ENCODE data around the gene VAV3. TPM values are rescaled to one million over a fixed set of nuclear protein-coding genes. Genes with fewer than 3 reads are reported as not detected.
"Not testable (repeated sequence)": the region's sequence is repeated elsewhere in the genome, so short reads cannot be mapped to it uniquely, and the experiment has no call there.

Gene VAV3
- total and polyA plus RNA-seq, 3 donors from 2014 or later: 10.1 to 11.4 (median 11.3) TPM

DNA sequence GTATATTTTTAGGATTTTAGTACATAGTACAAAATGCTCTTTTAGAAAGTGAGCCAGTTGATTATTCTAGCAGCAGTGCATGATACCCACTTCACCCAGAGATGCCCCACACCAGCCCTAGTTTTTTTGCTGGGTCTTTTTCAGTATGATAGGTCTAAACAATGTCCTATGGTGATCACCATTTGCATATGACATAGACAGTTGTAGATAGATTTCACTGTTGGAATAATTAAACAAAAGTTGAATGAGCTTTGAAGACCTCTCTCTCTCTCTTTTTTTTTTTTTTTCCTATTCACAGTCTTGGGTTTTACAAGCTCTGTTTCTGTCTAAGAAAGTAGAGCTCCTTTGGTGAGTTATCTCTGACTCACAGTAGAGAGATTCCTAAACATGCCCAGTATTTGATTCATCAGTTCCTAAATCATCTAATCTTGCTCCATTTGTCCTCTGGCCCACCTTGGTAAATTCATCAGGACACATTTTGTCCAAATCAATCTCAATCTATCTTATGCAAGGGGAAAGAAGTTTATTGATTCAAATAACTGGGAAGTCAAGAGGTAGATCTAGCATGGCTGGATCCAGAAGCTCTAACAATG, 44.7 kb upstream of the VAV3 start:
- Histone ChIP-seq H3K27me3 (no peaks in the 10 kb centered on the region), H3K36me3 (ENCODE audit: low read depth, missing control alignments) (no peaks in the 10 kb centered on the region), H3K9me3 (no peaks in the 10 kb centered on the region), H3K27ac (no peak overlapping the region), H3K4me3 (no peak overlapping the region), H3K4me1 (no peaks in the 10 kb centered on the region)
- intact Hi-C loops (cut with DNase I; ENCODE audit: low total_unique reads): no loop called here
- DNase-seq: no peak
- TF ChIP-seq CTCF (IDR thresholded peaks at IDR 0.05) (no peak), POLR2A (IDR thresholded peaks at IDR 0.05) (no peak)

DNA sequence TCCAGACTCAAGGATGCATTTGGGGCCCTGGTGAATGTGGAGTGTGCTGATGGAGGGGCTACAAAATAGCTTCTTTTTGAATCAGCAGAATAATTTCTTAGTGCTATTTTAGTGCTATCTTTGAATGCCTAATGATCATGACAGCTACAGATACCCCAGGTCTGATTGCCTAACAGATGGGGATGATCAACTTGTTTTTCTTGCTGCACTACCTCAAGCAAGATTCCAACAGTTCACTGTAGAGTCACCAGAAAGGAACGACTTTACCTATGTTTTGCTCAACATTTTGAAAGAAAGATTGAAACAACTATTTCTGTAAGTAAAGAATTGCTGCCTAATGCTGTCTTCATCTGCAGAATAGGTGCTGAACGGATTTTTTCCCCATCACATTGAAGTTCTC, 42.6 kb upstream of the VAV3 start:
- Histone ChIP-seq H3K27ac (no peak overlapping the region), H3K9me3 (no peaks in the 10 kb centered on the region), H3K36me3 (ENCODE audit: low read depth, missing control alignments) (no peaks in the 10 kb centered on the region), H3K4me1 (no peaks in the 10 kb centered on the region), H3K27me3 (no peaks in the 10 kb centered on the region), H3K4me3 (no peak overlapping the region)
- intact Hi-C loops (cut with DNase I; ENCODE audit: low total_unique reads): no loop called here
- DNase-seq: no peak
- 83 to 91% methylated on average over 2 of the region's 2 CpGs for WGBS, 2 donors
- TF ChIP-seq POLR2A (IDR thresholded peaks at IDR 0.05) (no peak), CTCF (IDR thresholded peaks at IDR 0.05) (no peak)

GRCh38 chr1:108007070-108007469, 42.1 kb upstream of the VAV3 start:
- no peaks in the 10 kb centered on the region for H3K4me1 ChIP-seq
- intact Hi-C loops (cut with DNase I; ENCODE audit: low total_unique reads): no loop called here
- no peak overlapping the region for H3K27ac ChIP-seq
- no peak for TF ChIP-seq CTCF (IDR thresholded peaks at IDR 0.05)
- no peak for TF ChIP-seq POLR2A (IDR thresholded peaks at IDR 0.05)
- WGBS, 2 donors: 86 to 90% methylated on average over 1 of the region's 1 CpG
- no peaks in the 10 kb centered on the region for H3K9me3 ChIP-seq
- no peaks in the 10 kb centered on the region for H3K36me3 ChIP-seq (ENCODE audit: low read depth, missing control alignments)
- H3K27me3 ChIP-seq: no peaks in the 10 kb centered on the region
- no peak for DNase-seq
- H3K4me3 ChIP-seq: no peak overlapping the region

DNA sequence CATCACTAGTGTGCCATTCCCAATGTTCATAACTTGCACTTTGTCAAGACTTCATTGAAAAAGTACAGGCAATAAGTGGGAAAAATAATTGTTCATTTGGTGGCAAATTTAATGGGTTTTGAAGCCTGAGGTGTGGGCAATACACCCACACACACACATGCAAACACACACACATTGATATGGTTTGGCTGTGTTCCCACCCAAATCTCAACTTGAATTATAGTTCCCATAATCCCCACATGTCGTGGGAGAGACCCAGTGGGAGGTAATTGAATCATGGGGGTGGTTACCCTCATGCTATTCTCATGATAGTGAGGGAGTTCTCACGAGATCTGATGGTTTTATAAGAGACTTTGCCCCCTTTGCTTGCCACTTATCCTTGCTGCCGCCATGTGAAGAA, 39.9 kb upstream of the VAV3 start:
- H3K27ac ChIP-seq; intact Hi-C loops (cut with DNase I; ENCODE audit: low total_unique reads); DNase-seq; H3K4me1 ChIP-seq; H3K4me3 ChIP-seq; H3K9me3 ChIP-seq; H3K27me3 ChIP-seq; H3K36me3 ChIP-seq (ENCODE audit: low read depth, missing control alignments): not testable (repeated sequence)
- 80 to 96% methylated on average over 3 of the region's 3 CpGs for WGBS, 2 donors

DNA sequence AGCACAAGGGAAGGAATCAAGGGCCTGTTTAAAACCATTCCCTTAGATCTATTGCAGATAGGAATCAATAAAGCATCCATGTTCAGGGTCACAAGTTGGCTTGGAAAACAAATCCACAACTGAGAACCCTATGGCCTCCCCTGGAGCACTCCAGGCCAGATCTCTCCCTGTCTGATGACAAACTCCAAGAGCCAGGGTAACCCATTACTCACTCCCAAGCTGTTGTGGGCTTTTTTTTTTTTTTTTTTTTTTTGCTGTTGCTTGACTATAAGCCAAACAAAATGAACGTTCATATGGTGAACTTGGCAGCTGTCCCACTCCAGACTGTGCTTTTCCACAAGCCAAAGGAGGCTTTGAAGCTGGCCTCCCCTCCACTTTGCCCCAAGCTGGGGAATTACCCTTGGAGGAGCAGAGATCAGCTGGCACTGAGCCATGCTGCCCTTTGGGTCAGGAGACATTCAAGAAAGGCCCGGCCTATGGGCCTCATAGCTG, 35.7 kb upstream of the VAV3 start:
- H3K36me3 ChIP-seq (ENCODE audit: low read depth, missing control alignments): no peaks in the 10 kb centered on the region
- DNase-seq: peak; percentile 22
- 30 to 37% methylated on average over 2 of the region's 2 CpGs for WGBS, 2 donors

More for the DNA sequence above, 35.7 kb upstream of the VAV3 start:
- Histone ChIP-seq H3K4me1 (no peaks in the 10 kb centered on the region), H3K4me3 (no peak overlapping the region), H3K9me3 (no peaks in the 10 kb centered on the region), H3K27ac (no peak overlapping the region), H3K27me3 (no peaks in the 10 kb centered on the region)
- TF ChIP-seq POLR2A (IDR thresholded peaks at IDR 0.05) (no peak), CTCF (IDR thresholded peaks at IDR 0.05) (no peak)
- intact Hi-C loops (cut with DNase I; ENCODE audit: low total_unique reads): no loop called here
